HG03457 (cell line): Measurements from ENCODE around the gene FRAS1.
"Not testable (repeated sequence)": the region's sequence is repeated elsewhere in the genome, so short reads cannot be mapped to it uniquely, and the experiment has no call there.

Source experiments
- ATAC-seq: cut with Tn5 transposase; IDR thresholded peaks from one replicate; pipeline ENCODE4 v1.9.1; 2021; ENCODE audit warnings: moderate number of reproducible peaks; ENCODE audit not compliant: unreplicated experiment

FRAS1 gene

GRCh38 chr4:78119698-78120097, 62.6 kb downstream of the FRAS1 start:
- ATAC-seq, result no peak

- no peak for ATAC-seq
Observed at GRCh38 chr4:78120144-78120880, 63.2 kb downstream of the FRAS1 start.

DNA sequence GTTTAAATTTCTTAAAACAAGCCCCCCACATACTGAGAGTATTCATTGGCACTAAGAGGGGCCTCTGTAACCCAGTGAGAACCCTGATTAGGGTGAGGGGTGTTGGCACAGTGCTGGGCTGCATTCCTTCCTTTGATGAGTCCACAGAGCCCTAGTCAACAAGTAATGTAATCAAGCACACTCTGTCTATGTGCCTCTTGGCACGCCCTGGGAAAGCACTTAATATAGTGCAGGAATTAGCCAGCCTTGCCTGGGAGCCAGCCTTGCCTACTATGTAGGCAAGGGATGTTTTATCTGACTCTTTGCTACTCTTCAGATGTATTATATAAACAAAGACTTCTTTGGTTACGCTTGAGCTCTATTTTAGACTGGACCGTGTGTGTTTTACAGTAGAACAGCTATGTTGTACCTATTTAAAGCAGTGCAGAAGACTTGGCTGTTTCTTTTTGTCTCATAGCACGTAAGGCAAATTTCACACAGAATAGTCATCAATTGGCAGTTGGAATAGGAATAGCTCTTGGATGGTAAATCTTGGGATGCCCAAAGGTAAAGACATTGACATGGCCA, 64.3 kb downstream of the FRAS1 start:
- no peak for ATAC-seq

- ATAC-seq, result not testable (repeated sequence)
Observed at GRCh38 chr4:78125834-78126331, 68.8 kb downstream of the FRAS1 start.

DNA sequence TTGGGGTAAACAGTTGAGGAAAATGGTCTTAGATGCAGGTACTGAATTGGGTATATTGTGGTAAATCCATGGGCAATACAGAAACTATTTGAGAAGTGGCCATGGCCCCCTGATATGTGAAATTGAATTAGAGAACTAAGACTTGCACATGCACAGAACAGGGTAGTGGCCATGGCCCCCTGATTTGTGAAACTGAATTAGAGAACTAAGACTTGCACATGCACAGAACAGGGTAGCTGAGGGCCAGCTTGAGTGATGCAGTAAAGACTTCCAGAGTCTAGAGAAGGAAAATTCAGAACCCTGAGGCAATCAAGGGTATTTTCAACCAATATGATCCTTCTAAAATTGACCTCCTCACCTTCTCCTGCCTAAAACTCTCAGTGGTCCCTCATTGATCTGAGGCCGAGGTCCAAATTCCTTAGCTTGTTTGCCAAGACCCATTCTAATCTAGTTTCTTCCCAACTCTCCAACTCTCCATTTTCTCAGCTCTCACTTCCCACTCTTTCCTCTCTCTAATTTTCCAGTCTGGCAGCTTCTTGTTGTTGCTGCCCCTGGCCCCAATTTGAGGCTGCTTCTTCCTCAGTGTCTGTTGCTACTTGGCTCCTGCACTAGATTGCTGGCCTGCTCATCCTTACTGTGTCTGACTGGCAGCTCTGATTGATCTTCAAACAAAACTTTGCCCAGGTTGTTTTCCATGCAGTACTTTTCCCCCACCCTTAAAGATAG, 72.4 kb downstream of the FRAS1 start:
- no peak for ATAC-seq

- ATAC-seq, result no peak
Observed at GRCh38 chr4:78131403-78131802, 74.3 kb downstream of the FRAS1 start.

DNA sequence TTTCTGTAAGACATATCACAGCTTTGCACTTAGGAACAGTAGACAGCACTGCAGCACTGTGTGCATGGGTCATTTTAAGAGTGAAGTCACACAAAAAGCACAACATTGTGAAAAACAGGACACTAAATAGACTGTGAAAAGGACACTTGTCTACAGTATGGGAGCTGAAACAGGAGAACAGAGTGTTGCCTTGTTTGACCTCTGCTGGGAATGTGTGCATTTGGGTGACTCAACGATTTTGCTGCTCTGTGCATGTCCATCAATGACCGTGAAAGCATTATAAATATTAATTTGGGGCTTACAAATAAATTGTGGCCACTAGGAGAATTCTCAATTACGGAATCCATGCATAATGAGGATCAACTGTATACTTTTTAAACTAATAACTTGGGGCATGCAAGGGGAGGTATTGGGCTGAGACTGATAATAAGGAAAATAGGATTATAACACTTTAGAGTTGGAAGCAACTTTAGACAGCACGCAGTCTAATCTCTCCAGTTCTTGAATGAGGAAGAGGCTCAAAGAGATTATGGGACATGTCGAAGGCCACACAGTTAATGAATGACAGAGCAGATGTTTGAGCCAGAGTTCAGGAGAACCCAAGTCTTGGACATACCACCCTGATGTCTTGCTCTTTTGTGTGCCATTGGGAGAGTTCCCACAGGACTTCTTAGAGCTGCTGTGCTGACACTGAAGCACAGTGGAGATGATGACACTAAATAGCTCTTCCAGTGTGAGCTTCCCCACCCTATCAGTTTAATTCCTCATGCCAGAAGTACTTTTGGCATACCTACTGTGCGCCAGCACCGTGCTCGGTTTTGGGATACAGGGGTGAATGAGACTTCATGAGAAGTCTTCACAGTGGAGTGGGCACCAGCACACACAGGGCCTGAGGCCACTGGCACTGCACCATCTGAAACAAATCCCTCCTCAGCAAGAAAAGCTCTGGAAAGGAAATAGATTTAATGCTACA, 79.3 kb downstream of the FRAS1 start:
- no peak for ATAC-seq

DNA sequence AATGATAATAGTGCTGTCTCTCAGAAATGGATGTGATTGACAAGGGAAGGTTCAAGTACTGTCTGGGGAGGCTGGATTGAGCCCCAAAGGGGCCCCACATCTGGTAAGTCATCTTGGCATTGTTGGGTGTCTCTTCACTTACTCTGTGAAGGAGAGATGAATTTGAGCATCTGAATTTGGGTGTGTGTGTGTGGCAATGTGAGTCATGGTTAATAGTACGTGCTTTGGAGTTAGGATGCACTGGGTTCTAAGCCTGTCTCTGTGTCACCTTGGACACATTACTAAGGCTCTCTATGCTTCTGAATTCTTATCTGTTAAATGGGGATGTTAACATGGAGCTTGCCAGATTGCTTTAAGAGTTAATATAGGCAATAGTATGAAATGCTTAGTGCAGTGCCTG, 80.4 kb downstream of the FRAS1 start:
- ATAC-seq, result no peak

- ATAC-seq, result no peak
Observed at GRCh38 chr4:78138252-78138651, 81.1 kb downstream of the FRAS1 start.

DNA sequence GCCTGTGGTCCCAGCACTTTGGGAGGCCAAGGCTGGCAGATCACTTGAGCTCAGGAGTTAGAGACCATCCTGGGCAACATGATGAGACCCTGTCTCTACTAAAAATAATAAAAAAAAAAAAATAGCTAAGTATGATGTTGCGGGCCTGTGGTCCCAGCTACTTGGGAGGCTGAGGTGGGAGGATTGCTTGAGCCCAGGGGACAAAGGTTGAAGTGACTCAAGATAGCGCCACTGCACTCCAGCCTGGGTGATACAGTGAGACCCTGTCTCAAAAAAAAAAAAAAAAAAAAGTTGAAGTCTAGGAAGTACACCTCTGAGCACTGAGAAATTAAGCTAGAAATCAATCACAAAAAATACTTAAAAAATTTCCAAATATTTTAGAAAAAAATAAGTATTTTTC, 86.5 kb downstream of the FRAS1 start:
- ATAC-seq, result no peak

- no peak for ATAC-seq
Observed at GRCh38 chr4:78145008-78145407, 87.9 kb downstream of the FRAS1 start.

GRCh38 chr4:78145622-78146021, 88.5 kb downstream of the FRAS1 start:
- no peak for ATAC-seq

GRCh38 chr4:78149751-78150542, 92.8 kb downstream of the FRAS1 start:
- ATAC-seq, result no peak

DNA sequence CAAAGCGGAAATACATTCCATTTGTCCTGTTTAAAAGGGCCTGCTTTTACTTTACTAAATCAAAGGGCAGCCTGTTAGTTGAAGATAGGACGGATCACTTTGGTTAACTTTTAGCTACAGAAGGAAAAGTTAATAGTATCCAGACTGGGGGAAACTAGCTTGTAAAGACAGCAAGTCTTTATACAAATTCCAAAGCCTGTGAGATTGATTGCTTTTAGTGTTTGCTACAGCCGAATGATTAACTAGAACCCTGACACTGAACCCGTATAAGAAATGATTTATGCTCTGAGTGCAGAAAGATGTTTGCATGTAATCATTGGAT, 93.4 kb downstream of the FRAS1 start:
- no peak for ATAC-seq

- ATAC-seq, result no peak
Observed at GRCh38 chr4:78152795-78153194, 95.7 kb downstream of the FRAS1 start.

DNA sequence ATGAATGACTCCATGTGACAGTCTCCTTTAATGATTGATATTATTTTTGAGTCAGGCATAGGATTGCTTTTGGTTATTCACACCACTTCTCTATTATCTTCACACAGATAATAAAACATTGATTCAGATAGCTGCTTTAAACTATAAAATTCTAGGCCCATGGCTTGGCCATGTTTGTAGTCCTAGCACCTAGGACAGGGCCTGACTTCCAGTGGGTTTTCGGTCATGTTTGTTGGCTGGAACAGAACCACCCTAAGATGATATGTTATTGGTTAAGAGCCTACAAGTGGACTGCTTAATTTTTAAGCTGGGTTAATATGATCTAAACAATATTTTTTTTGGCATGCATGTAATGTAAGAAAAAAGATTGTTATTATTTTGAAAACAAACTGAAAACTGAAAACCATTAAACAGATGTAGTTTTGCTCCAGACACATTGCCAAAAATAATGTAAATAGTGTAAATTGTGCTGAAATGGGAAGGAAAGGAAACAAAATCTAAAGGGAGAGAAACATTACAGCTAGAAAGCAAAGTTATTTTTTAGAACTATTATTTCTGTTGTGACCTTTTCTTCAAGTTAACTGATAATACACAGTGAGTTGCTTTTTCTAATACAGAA, 98.0 kb downstream of the FRAS1 start:
- ATAC-seq, result no peak

DNA sequence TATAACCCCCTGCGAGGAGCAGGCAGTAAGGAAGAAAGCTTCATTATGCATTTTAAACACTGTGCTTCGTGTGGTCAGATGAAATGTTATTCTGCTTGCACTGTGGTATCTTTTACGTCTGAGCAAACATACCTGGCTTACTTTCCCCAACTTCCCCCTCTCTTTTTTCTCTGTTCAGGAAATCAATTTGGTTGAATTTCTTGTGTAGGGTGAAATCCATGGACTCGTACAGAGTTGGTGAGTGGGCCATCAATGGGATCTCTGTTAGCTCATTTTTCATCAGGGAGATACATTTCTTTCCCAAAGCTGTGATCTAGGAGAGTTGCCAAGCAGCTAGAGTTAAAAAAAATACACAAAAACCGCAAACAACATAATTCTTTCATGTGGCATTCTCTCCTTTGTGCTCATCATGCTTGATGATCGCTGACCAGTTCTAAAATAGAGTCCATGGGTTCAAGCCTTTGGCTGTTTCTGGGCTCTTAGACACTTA, 98.5 kb downstream of the FRAS1 start:
- ATAC-seq, result no peak

- no peak for ATAC-seq
Observed at GRCh38 chr4:78156520-78156919, 99.4 kb downstream of the FRAS1 start.

GRCh38 chr4:78162342-78162741, 105.2 kb downstream of the FRAS1 start:
- ATAC-seq, result no peak

GRCh38 chr4:78162821-78163220, 105.7 kb downstream of the FRAS1 start:
- ATAC-seq, result no peak
